Subcutaneous abdominal adipose tissue (tissue), 5 donors: ENCODE measurements around the gene FCRL1.

Experiments used
- H3K27ac ChIP-seq: one replicate; pipeline ENCODE4 v1.7.0; 2013; ENCODE audit warnings: low read depth, mild to moderate bottlenecking, inconsistent platforms, low read length, moderate library complexity
- H3K27me3 ChIP-seq, 5 donors: one replicate each; pipeline ENCODE4 v1.7.0; 2013; ENCODE audit warnings: low read length in 5 of 5, inconsistent platforms in 1 of 5; ENCODE audit not compliant: control insufficient read depth in 5 of 5, insufficient read depth in 4 of 5
- H3K36me3 ChIP-seq, 5 donors: one replicate each; pipeline ENCODE4 v1.7.0; 2013; ENCODE audit warnings: low read length in 5 of 5; ENCODE audit not compliant: control insufficient read depth in 5 of 5, insufficient read depth in 5 of 5
- H3K4me1 ChIP-seq, 5 donors: one replicate each; pipeline ENCODE4 v1.7.0; 2013; ENCODE audit warnings: low read length in 5 of 5, mild to moderate bottlenecking in 3 of 5, moderate library complexity in 1 of 5; ENCODE audit not compliant: control insufficient read depth in 5 of 5, insufficient read depth in 5 of 5
- H3K4me3 ChIP-seq, 5 donors: one replicate each; pipeline ENCODE4 v1.7.0; 2013; ENCODE audit warnings: low read length in 5 of 5, low read depth in 1 of 5
- H3K9ac ChIP-seq, 5 donors: one replicate each; pipeline ENCODE4 v1.7.0; 2013; ENCODE audit warnings: low read length in 5 of 5, mild to moderate bottlenecking in 4 of 5, moderate library complexity in 3 of 5
- H3K9me3 ChIP-seq, 5 donors: one replicate each; pipeline ENCODE4 v1.7.0; 2013; ENCODE audit warnings: low read length in 5 of 5; ENCODE audit not compliant: control insufficient read depth in 5 of 5
- donor health status: healthy.
- donor health status: healthy.
- donor health status: healthy.
- donor health status: healthy.
- donor health status: healthy.

The FCRL1 gene

GRCh38 chr1:157774412-157774811 is 45.5 kb downstream of the FCRL1 start:
- Histone ChIP-seq H3K36me3 (no peaks in the 10 kb centered on the region), H3K9ac (no peak overlapping the region), H3K27ac (no peak overlapping the region), H3K27me3 (no peaks in the 10 kb centered on the region), H3K9me3 (no peaks in the 10 kb centered on the region), H3K4me1 (peaks cover 0 to 4% (median 0%) of the 10 kb centered on the region in 5 donors), H3K4me3 (no peak overlapping the region)

- Histone ChIP-seq H3K4me3 (no peak overlapping the region), H3K9ac (no peak overlapping the region), H3K27me3 (no peaks in the 10 kb centered on the region), H3K27ac (no peak overlapping the region), H3K36me3 (no peaks in the 10 kb centered on the region), H3K4me1 (peaks cover 0 to 4% (median 0%) of the 10 kb centered on the region in 5 donors), H3K9me3 (no peaks in the 10 kb centered on the region)
Observed at GRCh38 chr1:157773493-157774350, 46.2 kb downstream of the FCRL1 start.

GRCh38 chr1:157771661-157772425 is 48.1 kb downstream of the FCRL1 start:
- Histone ChIP-seq H3K27me3 (no peaks in the 10 kb centered on the region), H3K4me3 (no peak overlapping the region), H3K9ac (no peak overlapping the region), H3K4me1 (peaks cover 0 to 4% (median 0%) of the 10 kb centered on the region in 5 donors), H3K27ac (no peak overlapping the region), H3K36me3 (no peaks in the 10 kb centered on the region), H3K9me3 (no peaks in the 10 kb centered on the region)

- Histone ChIP-seq H3K27me3 (no peaks in the 10 kb centered on the region), H3K27ac (no peak overlapping the region), H3K36me3 (no peaks in the 10 kb centered on the region), H3K9ac (no peak overlapping the region), H3K9me3 (no peaks in the 10 kb centered on the region), H3K4me3 (no peak overlapping the region), H3K4me1 (peaks cover 0 to 4% (median 0%) of the 10 kb centered on the region in 5 donors)
Observed at GRCh38 chr1:157770442-157771043, 49.4 kb downstream of the FCRL1 start.

GRCh38 chr1:157766792-157767191 is 53.1 kb downstream of the FCRL1 start:
- Histone ChIP-seq H3K4me3 (no peak overlapping the region), H3K4me1 (no peaks in the 10 kb centered on the region), H3K27me3 (no peaks in the 10 kb centered on the region), H3K9me3 (peaks cover 0 to 3% (median 0%) of the 10 kb centered on the region in 5 donors), H3K36me3 (no peaks in the 10 kb centered on the region), H3K27ac (no peak overlapping the region), H3K9ac (no peak overlapping the region)

- no peaks in the 10 kb centered on the region for H3K36me3 ChIP-seq
- H3K4me3 ChIP-seq: no peak overlapping the region
- H3K27me3 ChIP-seq: no peaks in the 10 kb centered on the region
- no peak overlapping the region for H3K27ac ChIP-seq
- no peaks in the 10 kb centered on the region for H3K4me1 ChIP-seq
- H3K9ac ChIP-seq: no peak overlapping the region
- peaks cover 0 to 6% (median 0%) of the 10 kb centered on the region in 5 donors for H3K9me3 ChIP-seq
Observed at GRCh38 chr1:157758018-157758417, 61.9 kb downstream of the FCRL1 start.

GRCh38 chr1:157753611-157754010 is 66.3 kb downstream of the FCRL1 start:
- H3K27me3 ChIP-seq: no peaks in the 10 kb centered on the region

GRCh38 chr1:157751283-157751682 is 68.6 kb downstream of the FCRL1 start:
- H3K27me3 ChIP-seq: no peaks in the 10 kb centered on the region
- H3K4me1 ChIP-seq: no peaks in the 10 kb centered on the region
- H3K4me3 ChIP-seq: no peak overlapping the region
- no peak overlapping the region for H3K27ac ChIP-seq
- H3K9ac ChIP-seq: no peak overlapping the region
- H3K9me3 ChIP-seq: no peaks in the 10 kb centered on the region
- H3K36me3 ChIP-seq: no peaks in the 10 kb centered on the region

More at GRCh38 chr1:157753611-157754010, 66.3 kb downstream of the FCRL1 start:
- no peaks in the 10 kb centered on the region for H3K4me1 ChIP-seq
- no peak overlapping the region for H3K4me3 ChIP-seq
- H3K9ac ChIP-seq: no peak overlapping the region
- H3K9me3 ChIP-seq: no peaks in the 10 kb centered on the region
- H3K36me3 ChIP-seq: no peaks in the 10 kb centered on the region
- H3K27ac ChIP-seq: no peak overlapping the region

GRCh38 chr1:157748262-157748817 is 71.6 kb downstream of the FCRL1 start:
- no peaks in the 10 kb centered on the region for H3K4me1 ChIP-seq
- no peaks in the 10 kb centered on the region for H3K36me3 ChIP-seq
- H3K4me3 ChIP-seq: no peak overlapping the region
- H3K27ac ChIP-seq: no peak overlapping the region
- no peaks in the 10 kb centered on the region for H3K27me3 ChIP-seq
- no peak overlapping the region for H3K9ac ChIP-seq
- H3K9me3 ChIP-seq: no peaks in the 10 kb centered on the region
